ENCODE data around the gene ACSM4.

The ACSM4 gene

GRCh38 chr12:7352661-7353060 is 48.8 kb downstream of the ACSM4 start:
- H3K4me1 Mint-ChIP-seq (ENCODE audit: low read depth): peaks cover 18% of the 10 kb centered on the region
- H3K4me3 Mint-ChIP-seq: no peak overlapping the region
- no peaks in the 10 kb centered on the region for H3K36me3 Mint-ChIP-seq (ENCODE audit: low read depth)
- no peaks in the 10 kb centered on the region for H3K9me3 Mint-ChIP-seq
- no peak for DNase-seq
- H3K27ac Mint-ChIP-seq: no peak overlapping the region
- H3K27me3 Mint-ChIP-seq: peaks cover 5% of the 10 kb centered on the region

GRCh38 chr12:7354529-7354928 is 50.7 kb downstream of the ACSM4 start:
- peaks cover 5% of the 10 kb centered on the region for H3K27me3 Mint-ChIP-seq
- DNase-seq: no peak
- peaks cover 14% of the 10 kb centered on the region for H3K4me1 Mint-ChIP-seq (ENCODE audit: low read depth)
- H3K9me3 Mint-ChIP-seq: no peaks in the 10 kb centered on the region
- no peak overlapping the region for H3K4me3 Mint-ChIP-seq
- no peak overlapping the region for H3K27ac Mint-ChIP-seq
- H3K36me3 Mint-ChIP-seq (ENCODE audit: low read depth): no peaks in the 10 kb centered on the region

- Mint-ChIP-seq H3K36me3 (ENCODE audit: low read depth) (no peaks in the 10 kb centered on the region), H3K4me3 (no peak overlapping the region), H3K27me3 (peaks cover 11% of the 10 kb centered on the region), H3K27ac (no peak overlapping the region), H3K4me1 (ENCODE audit: low read depth) (no peaks in the 10 kb centered on the region), H3K9me3 (no peaks in the 10 kb centered on the region)
- no peak for DNase-seq
Measured at GRCh38 chr12:7361265-7361664, 57.4 kb downstream of the ACSM4 start.

GRCh38 chr12:7362734-7363133 is 58.9 kb downstream of the ACSM4 start:
- Mint-ChIP-seq H3K4me1 (ENCODE audit: low read depth) (no peaks in the 10 kb centered on the region), H3K4me3 (no peak overlapping the region), H3K27me3 (peaks cover 6% of the 10 kb centered on the region), H3K9me3 (no peaks in the 10 kb centered on the region), H3K27ac (no peak overlapping the region), H3K36me3 (ENCODE audit: low read depth) (no peaks in the 10 kb centered on the region)
- no peak for DNase-seq

- Mint-ChIP-seq H3K4me3 (no peak overlapping the region), H3K9me3 (no peaks in the 10 kb centered on the region), H3K27ac (no peak overlapping the region), H3K36me3 (ENCODE audit: low read depth) (no peaks in the 10 kb centered on the region), H3K4me1 (ENCODE audit: low read depth) (no peaks in the 10 kb centered on the region), H3K27me3 (peaks cover 6% of the 10 kb centered on the region)
- DNase-seq: no peak
Measured at GRCh38 chr12:7369274-7369729, 65.4 kb downstream of the ACSM4 start.

GRCh38 chr12:7373226-7373625 is 69.4 kb downstream of the ACSM4 start:
- H3K27me3 Mint-ChIP-seq: peaks cover 6% of the 10 kb centered on the region
- no peak overlapping the region for H3K27ac Mint-ChIP-seq
- no peaks in the 10 kb centered on the region for H3K36me3 Mint-ChIP-seq (ENCODE audit: low read depth)
- no peaks in the 10 kb centered on the region for H3K9me3 Mint-ChIP-seq
- DNase-seq: no peak
- H3K4me1 Mint-ChIP-seq (ENCODE audit: low read depth): no peaks in the 10 kb centered on the region
- H3K4me3 Mint-ChIP-seq: no peak overlapping the region

GRCh38 chr12:7374423-7375144 is 70.7 kb downstream of the ACSM4 start:
- Mint-ChIP-seq H3K9me3 (no peaks in the 10 kb centered on the region), H3K4me3 (no peak overlapping the region), H3K27ac (no peak overlapping the region), H3K36me3 (ENCODE audit: low read depth) (no peaks in the 10 kb centered on the region), H3K27me3 (peaks cover 11% of the 10 kb centered on the region), H3K4me1 (ENCODE audit: low read depth) (no peaks in the 10 kb centered on the region)
- DNase-seq: peak; percentile 31

- Mint-ChIP-seq H3K36me3 (ENCODE audit: low read depth) (no peaks in the 10 kb centered on the region), H3K4me1 (ENCODE audit: low read depth) (no peaks in the 10 kb centered on the region), H3K27ac (no peak overlapping the region), H3K27me3 (peaks cover 15% of the 10 kb centered on the region), H3K4me3 (no peak overlapping the region), H3K9me3 (no peaks in the 10 kb centered on the region)
- DNase-seq: no peak
Measured at GRCh38 chr12:7375145-7375543, 71.3 kb downstream of the ACSM4 start.

- H3K9me3 Mint-ChIP-seq: no peaks in the 10 kb centered on the region
- no peak for DNase-seq
- no peak overlapping the region for H3K4me3 Mint-ChIP-seq
- no peaks in the 10 kb centered on the region for H3K36me3 Mint-ChIP-seq (ENCODE audit: low read depth)
- peaks cover 19% of the 10 kb centered on the region for H3K27me3 Mint-ChIP-seq
- H3K27ac Mint-ChIP-seq: no peak overlapping the region
- H3K4me1 Mint-ChIP-seq (ENCODE audit: low read depth): no peaks in the 10 kb centered on the region
Measured at GRCh38 chr12:7376196-7376595, 72.3 kb downstream of the ACSM4 start.

Measured in activated T-cell treated with anti-CD3 and anti-CD28 coated beads, Interleukin-2, amount 50 U/mL, for 24 hours (primary cell).